HEK293 (cell line): ENCODE results near the gene TCF7L2.

Experiments
- FEZF1 ChIP-seq: fragments of 450-650 bp; formaldehyde crosslinking; IDR thresholded peaks from 2 replicates; pipeline ENCODE4 v1.5.1; 2016; ENCODE audit warnings: missing biosample characterization, missing genetic modification characterization
- GLI4 ChIP-seq: fragments of 450-650 bp; formaldehyde crosslinking; IDR thresholded peaks from 2 replicates; pipeline ENCODE4 v1.5.1; 2016; ENCODE audit warnings: missing biosample characterization, missing genetic modification characterization
- GLIS2 ChIP-seq: fragments of 450-650 bp; formaldehyde crosslinking; IDR thresholded peaks from 2 replicates; pipeline ENCODE4 v1.5.1; 2016; ENCODE audit warnings: missing biosample characterization, missing genetic modification characterization
- KLF1 ChIP-seq: fragments of 450-650 bp; formaldehyde crosslinking; IDR thresholded peaks from 2 replicates; pipeline ENCODE4 v1.5.1; 2016; ENCODE audit warnings: missing biosample characterization, missing genetic modification characterization
- KLF7 ChIP-seq: fragments of 450-650 bp; formaldehyde crosslinking; IDR thresholded peaks from 2 replicates; pipeline ENCODE4 v1.5.1; 2016; ENCODE audit warnings: missing biosample characterization, missing genetic modification characterization, borderline replicate concordance
- OVOL3 ChIP-seq: fragments of 450-650 bp; formaldehyde crosslinking; IDR thresholded peaks from 2 replicates; pipeline ENCODE4 v1.5.1; 2016; ENCODE audit warnings: missing biosample characterization, missing genetic modification characterization
- PRDM10 ChIP-seq: fragments of 450-650 bp; formaldehyde crosslinking; IDR thresholded peaks from 2 replicates; pipeline ENCODE4 v1.5.1; 2016; ENCODE audit warnings: missing biosample characterization, missing genetic modification characterization
- PRDM6 ChIP-seq: fragments of 450-650 bp; formaldehyde crosslinking; IDR thresholded peaks from 2 replicates; pipeline ENCODE4 v1.5.1; 2017; ENCODE audit warnings: missing biosample characterization, missing genetic modification characterization
- REPIN1 ChIP-seq: fragments of 450-650 bp; formaldehyde crosslinking; IDR thresholded peaks from 2 replicates; pipeline ENCODE4 v1.5.1; 2017; ENCODE audit warnings: missing biosample characterization, missing genetic modification characterization, low read depth
- WT1 ChIP-seq: fragments of 450-650 bp; formaldehyde crosslinking; IDR thresholded peaks from 2 replicates; pipeline ENCODE4 v1.5.1; 2016; ENCODE audit warnings: missing biosample characterization, missing genetic modification characterization
- ZBTB1 ChIP-seq: fragments of 450-650 bp; formaldehyde crosslinking; IDR thresholded peaks from 2 replicates; pipeline ENCODE4 v1.5.1; 2016; ENCODE audit warnings: missing biosample characterization, missing genetic modification characterization
- ZNF157 ChIP-seq: fragments of 450-650 bp; formaldehyde crosslinking; IDR thresholded peaks from 2 replicates; pipeline ENCODE4 v1.5.1; 2016; ENCODE audit warnings: missing biosample characterization, missing genetic modification characterization
- ZNF404 ChIP-seq: fragments of 450-650 bp; formaldehyde crosslinking; IDR thresholded peaks from 2 replicates; pipeline ENCODE4 v1.5.1; 2017; ENCODE audit warnings: missing biosample characterization, missing genetic modification characterization
- ZNF501 ChIP-seq: fragments of 450-650 bp; formaldehyde crosslinking; IDR thresholded peaks from 2 replicates; pipeline ENCODE4 v1.5.1; 2016; ENCODE audit warnings: missing biosample characterization, missing genetic modification characterization
- ZNF561 ChIP-seq: fragments of 450-650 bp; IDR thresholded peaks from 2 replicates; pipeline ENCODE4 v1.5.1; 2018; ENCODE audit warnings: missing biosample characterization, missing genetic modification characterization, borderline replicate concordance
- ZNF629 ChIP-seq: fragments of 450-650 bp; formaldehyde crosslinking; IDR thresholded peaks from 2 replicates; pipeline ENCODE4 v1.5.1; 2017; ENCODE audit warnings: missing biosample characterization, missing genetic modification characterization
- ZNF639 ChIP-seq: fragments of 450-650 bp; formaldehyde crosslinking; IDR thresholded peaks from 2 replicates; pipeline ENCODE4 v1.5.1; 2016; ENCODE audit warnings: missing biosample characterization, missing genetic modification characterization
- ZNF660 ChIP-seq: fragments of 450-650 bp; IDR thresholded peaks from 2 replicates; pipeline ENCODE4 v1.5.1; 2018; ENCODE audit warnings: missing biosample characterization, mild to moderate bottlenecking, missing genetic modification characterization
- ZNF664 ChIP-seq: fragments of 450-650 bp; formaldehyde crosslinking; IDR thresholded peaks from 2 replicates; pipeline ENCODE4 v1.5.1; 2016; ENCODE audit warnings: missing biosample characterization, missing genetic modification characterization
- ZNF747 ChIP-seq: fragments of 450-650 bp; formaldehyde crosslinking; IDR thresholded peaks from 2 replicates; pipeline ENCODE4 v1.5.1; 2016; ENCODE audit warnings: missing biosample characterization, missing genetic modification characterization
- ZNF768 ChIP-seq: fragments of 450-650 bp; formaldehyde crosslinking; IDR thresholded peaks from 2 replicates; pipeline ENCODE4 v1.5.1; 2018; ENCODE audit warnings: missing biosample characterization, mild to moderate bottlenecking, missing genetic modification characterization
- ZNF777 ChIP-seq: fragments of 450-650 bp; formaldehyde crosslinking; IDR thresholded peaks from 2 replicates; pipeline ENCODE4 v1.5.1; 2017; ENCODE audit warnings: missing biosample characterization, missing genetic modification characterization, borderline replicate concordance
- ZSCAN30 ChIP-seq: fragments of 450-650 bp; IDR thresholded peaks from 2 replicates; pipeline ENCODE4 v1.5.1; 2018; ENCODE audit warnings: missing biosample characterization, mild to moderate bottlenecking, missing genetic modification characterization, moderate library complexity
- ZXDB ChIP-seq: fragments of 450-650 bp; formaldehyde crosslinking; IDR thresholded peaks from 2 replicates; pipeline ENCODE4 v1.5.1; 2016; ENCODE audit warnings: missing biosample characterization, missing genetic modification characterization
- TF ChIP-seq, protein P1 (sequence below): fragments of 450-650 bp; formaldehyde crosslinking; IDR thresholded peaks from 2 replicates; pipeline ENCODE4 v1.5.1; 2016; ENCODE audit warnings: missing biosample characterization, missing genetic modification characterization
- TF ChIP-seq, protein P2 (sequence below): fragments of 450-650 bp; formaldehyde crosslinking; IDR thresholded peaks from 2 replicates; pipeline ENCODE4 v1.5.1; 2017; ENCODE audit warnings: missing biosample characterization, missing genetic modification characterization
- TF ChIP-seq, protein P3 (sequence below): fragments of 450-650 bp; formaldehyde crosslinking; IDR thresholded peaks from 2 replicates; pipeline ENCODE4 v1.5.1; 2016; ENCODE audit warnings: missing biosample characterization, missing genetic modification characterization, borderline replicate concordance

TCF7L2 gene

DNA sequence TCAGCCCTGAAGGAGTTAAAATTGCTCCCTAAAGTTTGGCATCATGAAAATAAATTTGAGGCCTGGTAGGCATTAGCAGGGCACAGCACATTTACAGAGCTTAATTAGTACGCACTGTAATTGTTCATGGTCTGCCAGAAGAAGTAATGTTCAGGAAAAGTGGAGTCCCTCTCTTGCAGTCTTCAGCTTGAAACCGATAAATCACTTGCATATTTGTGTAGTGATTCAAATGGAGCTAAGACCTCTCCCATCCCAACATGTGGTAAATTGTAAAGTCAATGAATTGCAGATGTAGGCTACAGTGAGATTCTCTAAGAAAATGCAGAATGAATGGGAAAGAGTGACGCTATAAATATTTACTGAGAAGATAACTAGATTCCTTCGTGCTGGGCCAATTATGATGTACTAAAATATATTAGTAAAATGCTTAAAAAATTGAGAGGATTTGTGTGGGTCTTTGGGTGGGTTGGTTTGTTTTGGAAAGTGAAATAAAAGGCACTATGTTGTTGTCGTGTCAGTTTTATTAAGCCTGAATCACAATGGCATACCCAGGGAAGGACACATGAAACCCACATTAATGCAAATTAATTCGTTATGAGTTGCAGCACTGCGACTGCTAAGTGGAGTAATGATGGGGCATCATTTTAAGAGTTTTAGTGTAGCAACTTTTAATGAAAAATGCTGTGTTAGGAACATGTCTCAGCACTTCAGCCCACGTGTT is 8.4 kb downstream of the TCF7L2 start (continued):
- TF ChIP-seq PRDM6 (tag by site-specific recombination), result peak; percentile 89
- peak; percentile 50; the same call in 1 of the 2 replicates for TF ChIP-seq KLF1 (tag by site-specific recombination)
- TF ChIP-seq ZXDB (tag by site-specific recombination), result peak; percentile 54
- no peak for TF ChIP-seq GLIS2 (tag by site-specific recombination)
- TF ChIP-seq REPIN1 (tag by site-specific recombination), result no peak
- no peak for TF ChIP-seq ZBTB1 (tag by site-specific recombination)
- no peak for TF ChIP-seq ZNF660 (tag by site-specific recombination)
- no peak for TF ChIP-seq ZNF561 (tag by site-specific recombination)
- no peak for TF ChIP-seq ZNF157
- no peak for TF ChIP-seq ZNF404 (tag by site-specific recombination)
- peak; percentile 85 for TF ChIP-seq WT1 (tag by site-specific recombination)
- peak; percentile 18; the same call in 1 of the 2 replicates for TF ChIP-seq ZNF664
- TF ChIP-seq GLI4 (tag by site-specific recombination), result no peak
- TF ChIP-seq ZNF639, result peak; percentile 86
- peak; percentile 63; the same call in 1 of the 2 replicates for TF ChIP-seq OVOL3
- TF ChIP-seq ZSCAN30, result peak; percentile 75; the same call in 1 of the 2 replicates
- TF ChIP-seq, protein P1, sequence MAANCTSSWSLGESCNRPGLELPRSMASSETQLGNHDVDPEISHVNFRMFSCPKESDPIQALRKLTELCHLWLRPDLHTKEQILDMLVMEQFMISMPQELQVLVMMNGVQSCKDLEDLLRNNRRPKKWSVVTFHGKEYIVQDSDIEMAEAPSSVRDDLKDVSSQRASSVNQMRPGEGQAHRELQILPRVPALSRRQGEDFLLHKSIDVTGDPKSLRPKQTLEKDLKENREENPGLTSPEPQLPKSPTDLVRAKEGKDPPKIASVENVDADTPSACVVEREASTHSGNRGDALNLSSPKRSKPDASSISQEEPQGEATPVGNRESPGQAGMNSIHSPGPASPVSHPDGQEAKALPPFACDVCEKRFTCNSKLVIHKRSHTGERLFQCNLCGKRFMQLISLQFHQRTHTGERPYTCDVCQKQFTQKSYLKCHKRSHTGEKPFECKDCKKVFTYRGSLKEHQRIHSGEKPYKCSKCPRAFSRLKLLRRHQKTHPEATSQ (tag by site-specific recombination), result no peak
- TF ChIP-seq ZNF768 (tag by site-specific recombination), result no peak
- TF ChIP-seq, protein P2, sequence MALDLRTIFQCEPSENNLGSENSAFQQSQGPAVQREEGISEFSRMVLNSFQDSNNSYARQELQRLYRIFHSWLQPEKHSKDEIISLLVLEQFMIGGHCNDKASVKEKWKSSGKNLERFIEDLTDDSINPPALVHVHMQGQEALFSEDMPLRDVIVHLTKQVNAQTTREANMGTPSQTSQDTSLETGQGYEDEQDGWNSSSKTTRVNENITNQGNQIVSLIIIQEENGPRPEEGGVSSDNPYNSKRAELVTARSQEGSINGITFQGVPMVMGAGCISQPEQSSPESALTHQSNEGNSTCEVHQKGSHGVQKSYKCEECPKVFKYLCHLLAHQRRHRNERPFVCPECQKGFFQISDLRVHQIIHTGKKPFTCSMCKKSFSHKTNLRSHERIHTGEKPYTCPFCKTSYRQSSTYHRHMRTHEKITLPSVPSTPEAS (tag by site-specific recombination), result no peak
- TF ChIP-seq ZNF777 (tag by site-specific recombination), result no peak
- TF ChIP-seq FEZF1 (tag by site-specific recombination), result peak; percentile 83
- TF ChIP-seq ZNF747 (tag by site-specific recombination), result no peak
- peak; percentile 91 for TF ChIP-seq ZNF629 (tag by site-specific recombination)
- 0 out of 2 replicates have a peak, but pooled peaks have one; percentile 31 for TF ChIP-seq KLF7
- TF ChIP-seq, protein P3, sequence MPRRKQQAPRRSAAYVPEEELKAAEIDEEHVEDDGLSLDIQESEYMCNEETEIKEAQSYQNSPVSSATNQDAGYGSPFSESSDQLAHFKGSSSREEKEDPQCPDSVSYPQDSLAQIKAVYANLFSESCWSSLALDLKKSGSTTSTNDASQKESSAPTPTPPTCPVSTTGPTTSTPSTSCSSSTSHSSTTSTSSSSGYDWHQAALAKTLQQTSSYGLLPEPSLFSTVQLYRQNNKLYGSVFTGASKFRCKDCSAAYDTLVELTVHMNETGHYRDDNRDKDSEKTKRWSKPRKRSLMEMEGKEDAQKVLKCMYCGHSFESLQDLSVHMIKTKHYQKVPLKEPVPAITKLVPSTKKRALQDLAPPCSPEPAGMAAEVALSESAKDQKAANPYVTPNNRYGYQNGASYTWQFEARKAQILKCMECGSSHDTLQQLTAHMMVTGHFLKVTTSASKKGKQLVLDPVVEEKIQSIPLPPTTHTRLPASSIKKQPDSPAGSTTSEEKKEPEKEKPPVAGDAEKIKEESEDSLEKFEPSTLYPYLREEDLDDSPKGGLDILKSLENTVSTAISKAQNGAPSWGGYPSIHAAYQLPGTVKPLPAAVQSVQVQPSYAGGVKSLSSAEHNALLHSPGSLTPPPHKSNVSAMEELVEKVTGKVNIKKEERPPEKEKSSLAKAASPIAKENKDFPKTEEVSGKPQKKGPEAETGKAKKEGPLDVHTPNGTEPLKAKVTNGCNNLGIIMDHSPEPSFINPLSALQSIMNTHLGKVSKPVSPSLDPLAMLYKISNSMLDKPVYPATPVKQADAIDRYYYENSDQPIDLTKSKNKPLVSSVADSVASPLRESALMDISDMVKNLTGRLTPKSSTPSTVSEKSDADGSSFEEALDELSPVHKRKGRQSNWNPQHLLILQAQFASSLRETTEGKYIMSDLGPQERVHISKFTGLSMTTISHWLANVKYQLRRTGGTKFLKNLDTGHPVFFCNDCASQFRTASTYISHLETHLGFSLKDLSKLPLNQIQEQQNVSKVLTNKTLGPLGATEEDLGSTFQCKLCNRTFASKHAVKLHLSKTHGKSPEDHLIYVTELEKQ (tag by site-specific recombination), result peak; percentile 75
- no peak for TF ChIP-seq PRDM10 (tag by site-specific recombination)
- peak; percentile 43; the same call in 1 of the 2 replicates for TF ChIP-seq ZNF501 (tag by site-specific recombination)
